GM19099 (cell line): ENCODE data around the gene KRT5.

Experiments used
- POLR2A ChIP-seq: IDR thresholded peaks from 3 replicates; pipeline ENCODE4 v1.6.1; 2011; ENCODE audit warnings: low read depth; ENCODE audit not compliant: insufficient read length; ENCODE audit errors: extremely low read depth

KRT5 gene

GRCh38 chr12:52496590-52497071, 23.6 kb downstream of the KRT5 start:
- no peak for TF ChIP-seq POLR2A

- no peak for TF ChIP-seq POLR2A
Observed at GRCh38 chr12:52496054-52496453, 24.1 kb downstream of the KRT5 start.

- no peak for TF ChIP-seq POLR2A
Observed at GRCh38 chr12:52495389-52495788, 24.8 kb downstream of the KRT5 start.

- no peak for TF ChIP-seq POLR2A
Observed at GRCh38 chr12:52494518-52494917, 25.7 kb downstream of the KRT5 start.

GRCh38 chr12:52494100-52494499, 26.1 kb downstream of the KRT5 start:
- no peak for TF ChIP-seq POLR2A

GRCh38 chr12:52493172-52493571, 27.0 kb downstream of the KRT5 start, which contains the start of gene KRT6A:
TSS of gene KRT6A (minus strand) at chr12:52493257. CDS start at chr12:52493188, 69 bp downstream.
- TF ChIP-seq POLR2A: no peak

GRCh38 chr12:52488736-52489135, 31.5 kb downstream of the KRT5 start:
- no peak for TF ChIP-seq POLR2A

GRCh38 chr12:52487211-52487610, 33.0 kb downstream of the KRT5 start:
- no peak for TF ChIP-seq POLR2A

GRCh38 chr12:52486166-52487105, 33.8 kb downstream of the KRT5 start:
- no peak for TF ChIP-seq POLR2A

GRCh38 chr12:52480073-52480472, 40.1 kb downstream of the KRT5 start:
- TF ChIP-seq POLR2A: no peak

- no peak for TF ChIP-seq POLR2A
Observed at GRCh38 chr12:52477651-52478050, 42.5 kb downstream of the KRT5 start.

- no peak for TF ChIP-seq POLR2A
Observed at GRCh38 chr12:52474212-52474611, 46.0 kb downstream of the KRT5 start.

- TF ChIP-seq POLR2A: no peak
Observed at GRCh38 chr12:52473768-52474167, 46.4 kb downstream of the KRT5 start, which contains the start of gene KRT6C. TSS of gene KRT6C (minus strand) at chr12:52473805. CDS start at chr12:52473737, 68 bp downstream.

GRCh38 chr12:52469853-52470252, 50.3 kb downstream of the KRT5 start:
- no peak for TF ChIP-seq POLR2A

GRCh38 chr12:52464897-52465296, 55.3 kb downstream of the KRT5 start:
- no peak for TF ChIP-seq POLR2A
